Measurements from ENCODE around the gene CDHR4. TPM values are rescaled to one million over a fixed set of nuclear protein-coding genes. Genes with fewer than 3 reads are reported as not detected.

CDHR4 gene
- total RNA-seq, 1 donor from 2014 or later, result not detected

GRCh38 chr3:49840388-49840787 is 40.7 kb upstream of the CDHR4 start:
- H3K4me2 ChIP-seq, result no peak overlapping the region
- peaks cover 11% of the 10 kb centered on the region for H3K36me3 Mint-ChIP-seq
- TF ChIP-seq, protein P1, sequence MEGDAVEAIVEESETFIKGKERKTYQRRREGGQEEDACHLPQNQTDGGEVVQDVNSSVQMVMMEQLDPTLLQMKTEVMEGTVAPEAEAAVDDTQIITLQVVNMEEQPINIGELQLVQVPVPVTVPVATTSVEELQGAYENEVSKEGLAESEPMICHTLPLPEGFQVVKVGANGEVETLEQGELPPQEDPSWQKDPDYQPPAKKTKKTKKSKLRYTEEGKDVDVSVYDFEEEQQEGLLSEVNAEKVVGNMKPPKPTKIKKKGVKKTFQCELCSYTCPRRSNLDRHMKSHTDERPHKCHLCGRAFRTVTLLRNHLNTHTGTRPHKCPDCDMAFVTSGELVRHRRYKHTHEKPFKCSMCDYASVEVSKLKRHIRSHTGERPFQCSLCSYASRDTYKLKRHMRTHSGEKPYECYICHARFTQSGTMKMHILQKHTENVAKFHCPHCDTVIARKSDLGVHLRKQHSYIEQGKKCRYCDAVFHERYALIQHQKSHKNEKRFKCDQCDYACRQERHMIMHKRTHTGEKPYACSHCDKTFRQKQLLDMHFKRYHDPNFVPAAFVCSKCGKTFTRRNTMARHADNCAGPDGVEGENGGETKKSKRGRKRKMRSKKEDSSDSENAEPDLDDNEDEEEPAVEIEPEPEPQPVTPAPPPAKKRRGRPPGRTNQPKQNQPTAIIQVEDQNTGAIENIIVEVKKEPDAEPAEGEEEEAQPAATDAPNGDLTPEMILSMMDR (IDR thresholded peaks at IDR 0.05), result no peak
- TF ChIP-seq EZH2 (IDR thresholded peaks at IDR 0.05) (no peak), EZH2phosphoT487 (IDR thresholded peaks at IDR 0.05) (no peak)

GRCh38 chr3:49839193-49839809 is 39.6 kb upstream of the CDHR4 start:
- peak; percentile 81 for DNase-seq (ENCODE audit: low spot score)
- Histone ChIP-seq H3K36me3 (no peaks in the 10 kb centered on the region), H3K79me2 (ENCODE audit: low read depth) (no peaks in the 10 kb centered on the region), H4K20me1 (ENCODE audit: low read depth) (no peaks in the 10 kb centered on the region), H3K27me3 (no peaks in the 10 kb centered on the region), H3K4me3 (no peak overlapping the region), H3K9me3 (ENCODE audit: low read depth) (no peaks in the 10 kb centered on the region), H2AFZ (replicated peaks) (no peak overlapping the region), H3K4me1 (no peaks in the 10 kb centered on the region), H3K27ac (no peak overlapping the region), H3F3A (ENCODE audit: low read depth) (no peaks in the 10 kb centered on the region), H3K9ac (no peak overlapping the region), H3K4me2 (no peak overlapping the region)
- Mint-ChIP-seq H3K9me3 (no peaks in the 10 kb centered on the region), H3K4me1 (peaks cover 2% of the 10 kb centered on the region), H3K27me3 (ENCODE audit: insufficient read depth, low read depth) (peaks cover 6% of the 10 kb centered on the region), H3K27ac (peak overlapping the region; percentile 83), H3K36me3 (peaks cover 11% of the 10 kb centered on the region), H3K4me3 (no peak overlapping the region)
- TF ChIP-seq, protein P1 (IDR thresholded peaks at IDR 0.05), result peak; percentile 94
- TF ChIP-seq EZH2 (IDR thresholded peaks at IDR 0.05), result no peak

More at GRCh38 chr3:49840388-49840787, 40.7 kb upstream of the CDHR4 start:
- Histone ChIP-seq H3K9ac (no peak overlapping the region), H3K4me3 (no peak overlapping the region), H3K27ac (no peak overlapping the region), H3K79me2 (ENCODE audit: low read depth) (no peaks in the 10 kb centered on the region), H3K27me3 (no peaks in the 10 kb centered on the region), H3F3A (ENCODE audit: low read depth) (no peaks in the 10 kb centered on the region), H3K4me1 (no peaks in the 10 kb centered on the region), H2AFZ (replicated peaks) (no peak overlapping the region), H4K20me1 (ENCODE audit: low read depth) (no peaks in the 10 kb centered on the region), H3K36me3 (no peaks in the 10 kb centered on the region), H3K9me3 (ENCODE audit: low read depth) (no peaks in the 10 kb centered on the region)
- Mint-ChIP-seq H3K4me1 (peaks cover 2% of the 10 kb centered on the region), H3K27ac (no peak overlapping the region), H3K27me3 (ENCODE audit: insufficient read depth, low read depth) (peaks cover 6% of the 10 kb centered on the region), H3K9me3 (no peaks in the 10 kb centered on the region), H3K4me3 (no peak overlapping the region)
- DNase-seq (ENCODE audit: low spot score), result no peak

DNA sequence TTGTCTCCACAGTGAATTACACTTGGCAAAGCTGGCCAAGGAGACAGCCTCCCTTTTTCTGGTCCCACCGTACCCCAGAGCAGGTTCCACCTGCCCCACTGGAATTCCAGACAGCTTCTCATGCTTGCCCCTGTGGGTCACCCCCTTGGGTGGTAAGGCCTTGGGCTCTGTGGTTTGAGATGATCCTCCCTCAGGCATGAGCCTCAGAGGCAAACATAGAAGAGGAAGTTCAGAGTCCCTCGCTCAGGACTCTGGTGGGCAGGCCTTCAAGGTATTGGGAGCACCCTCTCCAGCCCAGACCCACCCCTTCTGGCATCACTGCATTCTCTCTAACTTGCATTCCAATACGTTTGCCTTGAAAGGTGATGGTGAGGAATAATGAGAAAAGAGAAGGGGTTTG is 31.7 kb upstream of the CDHR4 start:
- H3K4me3 ChIP-seq, result no peak overlapping the region
- no peak for TF ChIP-seq EZH2 (IDR thresholded peaks at IDR 0.05)
- TF ChIP-seq EZH2phosphoT487 (IDR thresholded peaks at IDR 0.05), result no peak
- TF ChIP-seq, protein P1 (IDR thresholded peaks at IDR 0.05), result no peak
- H3K27ac ChIP-seq, result no peak overlapping the region
- H3K9ac ChIP-seq, result no peak overlapping the region
- no peaks in the 10 kb centered on the region for H3K4me1 Mint-ChIP-seq
- H3K27me3 Mint-ChIP-seq (ENCODE audit: insufficient read depth, low read depth), result no peaks in the 10 kb centered on the region
- DNase-seq (ENCODE audit: low spot score), result no peak
- H3K27ac Mint-ChIP-seq, result no peak overlapping the region
- no peaks in the 10 kb centered on the region for H3K9me3 Mint-ChIP-seq
- H3K36me3 Mint-ChIP-seq, result peaks cover 8% of the 10 kb centered on the region
- H4K20me1 ChIP-seq (ENCODE audit: low read depth), result no peaks in the 10 kb centered on the region
- H3F3A ChIP-seq (ENCODE audit: low read depth), result peaks cover 6% of the 10 kb centered on the region
- H2AFZ ChIP-seq (replicated peaks), result no peak overlapping the region
- no peaks in the 10 kb centered on the region for H3K4me1 ChIP-seq
- no peaks in the 10 kb centered on the region for H3K27me3 ChIP-seq
- peaks cover 2% of the 10 kb centered on the region for H3K36me3 ChIP-seq
- no peaks in the 10 kb centered on the region for H3K9me3 ChIP-seq (ENCODE audit: low read depth)
- H3K4me2 ChIP-seq, result no peak overlapping the region
- no peaks in the 10 kb centered on the region for H3K79me2 ChIP-seq (ENCODE audit: low read depth)
- no peak overlapping the region for H3K4me3 Mint-ChIP-seq
